BLaER1 treated with 17β-estradiol and CSF1 and Interleukin-3, amounts not matched to agents 10 nM and 100 nM (cell line): ENCODE data around the gene STAG2.

ENCODE experiments used
- H3K27ac ChIP-seq, 11 experiments: shearing (Covaris generic); formaldehyde crosslinking; 2 replicates each; pipeline ENCODE4 v1.8.1; 2022
- H3K27me3 ChIP-seq, 11 experiments: shearing (Covaris generic); formaldehyde crosslinking; 2 replicates each; pipeline ENCODE4 v1.8.1; 2022
- H3K36me3 ChIP-seq, 11 experiments: shearing (Covaris generic); formaldehyde crosslinking; 2 replicates each; pipeline ENCODE4 v1.8.1; 2022
- H3K4me1 ChIP-seq, 10 experiments: shearing (Covaris generic); formaldehyde crosslinking; 2 replicates each; pipeline ENCODE4 v1.8.1; 2022
- H3K4me2 ChIP-seq, 11 experiments: shearing (Covaris generic); formaldehyde crosslinking; 2 replicates each; pipeline ENCODE4 v1.8.1; 2022
- H3K4me3 ChIP-seq, 10 experiments: shearing (Covaris generic); formaldehyde crosslinking; 2 replicates each; pipeline ENCODE4 v1.8.1; 2022
- H3K9ac ChIP-seq, 11 experiments: shearing (Covaris generic); formaldehyde crosslinking; 2 replicates each; pipeline ENCODE4 v1.8.1; 2022
- H3K9me3 ChIP-seq, 11 experiments: shearing (Covaris generic); formaldehyde crosslinking; replicated peaks in 1 of 11; 2 replicates each; pipeline ENCODE4 v1.8.1; 2022
- H4K20me1 ChIP-seq, 11 experiments: shearing (Covaris generic); formaldehyde crosslinking; 2 replicates each; pipeline ENCODE4 v1.8.1; 2022
- Cebpa-rat ChIP-seq, 11 experiments: shearing (Covaris generic); IDR thresholded peaks; 2 replicates each; pipeline ENCODE4 v1.8.1; 2022

STAG2 gene

GRCh38 chrX:123986377-123986776, 24.9 kb downstream of the STAG2 start:
- no peak for TF ChIP-seq Cebpa-rat (IDR thresholded peaks at IDR 0.05)
- no peak overlapping the region for H3K27ac ChIP-seq
- H3K4me3 ChIP-seq: no peak overlapping the region
- no peaks in the 10 kb centered on the region; a peak in 1 of 22 replicates for H3K27me3 ChIP-seq
- no peak overlapping the region for H3K9ac ChIP-seq
- peaks cover 6 to 22% (median 15%) of the 10 kb centered on the region in 10 experiments; a peak in 13 of 20 replicates for H3K4me1 ChIP-seq
- H3K36me3 ChIP-seq: peaks cover 0 to 12% (median 6%) of the 10 kb centered on the region in 11 experiments; a peak in 10 of 22 replicates
- H4K20me1 ChIP-seq: peaks cover 76 to 99% (median 95%) of the 10 kb centered on the region in 11 experiments
- no peak overlapping the region for H3K4me2 ChIP-seq
- peaks cover 0 to 8% (median 0%) of the 10 kb centered on the region in 11 experiments; a peak in 4 of 22 replicates for H3K9me3 ChIP-seq

GRCh38 chrX:123988423-123989111, 27.1 kb downstream of the STAG2 start:
- H3K36me3 ChIP-seq: peaks cover 0 to 20% (median 6%) of the 10 kb centered on the region in 11 experiments; a peak in 12 of 22 replicates
- peaks cover 75 to 99% (median 95%) of the 10 kb centered on the region in 11 experiments for H4K20me1 ChIP-seq
- H3K9ac ChIP-seq: no peak overlapping the region
- peaks cover 0 to 8% (median 0%) of the 10 kb centered on the region in 11 experiments; a peak in 4 of 22 replicates for H3K9me3 ChIP-seq
- H3K4me2 ChIP-seq: no peak overlapping the region
- H3K27ac ChIP-seq: no peak overlapping the region
- TF ChIP-seq Cebpa-rat (IDR thresholded peaks at IDR 0.05): no peak
- H3K4me1 ChIP-seq: peaks cover 0 to 7% (median 0%) of the 10 kb centered on the region in 10 experiments; a peak in 7 of 20 replicates
- no peaks in the 10 kb centered on the region; a peak in 1 of 22 replicates for H3K27me3 ChIP-seq
- no peak overlapping the region for H3K4me3 ChIP-seq

- Histone ChIP-seq H3K27ac (no peak overlapping the region), H3K36me3 (peaks cover 0 to 16% (median 6%) of the 10 kb centered on the region in 11 experiments; a peak in 12 of 22 replicates), H3K9me3 (peaks cover 0 to 8% (median 0%) of the 10 kb centered on the region in 11 experiments; a peak in 4 of 22 replicates), H4K20me1 (peaks cover 75 to 99% (median 95%) of the 10 kb centered on the region in 11 experiments), H3K27me3 (peaks cover 0 to 3% (median 0%) of the 10 kb centered on the region in 11 experiments; a peak in 1 of 22 replicates), H3K4me2 (no peak overlapping the region), H3K4me3 (no peak overlapping the region), H3K9ac (no peak overlapping the region), H3K4me1 (peaks cover 0 to 13% (median 0%) of the 10 kb centered on the region in 10 experiments; a peak in 6 of 20 replicates)
- TF ChIP-seq Cebpa-rat (IDR thresholded peaks at IDR 0.05): no peak
Observed at GRCh38 chrX:123989235-123989634, 27.7 kb downstream of the STAG2 start.

- Histone ChIP-seq H3K9me3 (peaks cover 0 to 9% (median 0%) of the 10 kb centered on the region in 11 experiments; a peak in 5 of 22 replicates), H3K36me3 (peaks cover 0 to 14% (median 7%) of the 10 kb centered on the region in 11 experiments; a peak in 12 of 22 replicates), H3K27ac (no peak overlapping the region), H3K4me2 (no peak overlapping the region), H3K9ac (no peak overlapping the region), H3K4me3 (no peak overlapping the region), H3K4me1 (peaks cover 0 to 22% (median 0%) of the 10 kb centered on the region in 10 experiments; a peak in 6 of 20 replicates), H3K27me3 (peaks cover 0 to 6% (median 0%) of the 10 kb centered on the region in 11 experiments; a peak in 2 of 22 replicates), H4K20me1 (peaks cover 74 to 99% (median 95%) of the 10 kb centered on the region in 11 experiments)
- TF ChIP-seq Cebpa-rat (IDR thresholded peaks at IDR 0.05): no peak
Observed at GRCh38 chrX:123990169-123990568, 28.7 kb downstream of the STAG2 start.

DNA sequence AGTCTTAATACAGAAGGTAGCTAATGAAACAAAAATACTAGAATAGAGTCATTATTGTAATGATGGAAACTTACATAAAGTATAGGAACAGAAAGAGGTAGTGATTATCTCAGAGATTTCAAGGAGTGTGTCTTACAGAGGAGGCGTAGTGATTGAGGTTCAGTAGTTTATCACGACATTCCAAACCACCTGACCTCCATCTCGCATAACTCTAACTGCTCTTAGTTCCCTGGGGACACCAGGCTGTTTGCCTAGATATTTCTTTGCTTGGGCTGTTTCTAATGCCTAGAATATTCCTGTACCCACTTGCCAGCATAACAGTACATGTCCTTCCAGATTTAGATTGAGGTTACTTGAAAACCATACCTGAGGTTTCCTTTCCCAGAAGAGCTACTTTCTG, 29.1 kb downstream of the STAG2 start:
- TF ChIP-seq Cebpa-rat (IDR thresholded peaks at IDR 0.05): no peak
- Histone ChIP-seq H3K27me3 (peaks cover 0 to 6% (median 0%) of the 10 kb centered on the region in 11 experiments; a peak in 2 of 22 replicates), H3K27ac (no peak overlapping the region), H4K20me1 (peaks cover 74 to 99% (median 95%) of the 10 kb centered on the region in 11 experiments), H3K4me3 (no peak overlapping the region), H3K36me3 (peaks cover 0 to 13% (median 7%) of the 10 kb centered on the region in 11 experiments; a peak in 12 of 22 replicates), H3K4me1 (peaks cover 0 to 27% (median 0%) of the 10 kb centered on the region in 10 experiments; a peak in 6 of 20 replicates), H3K9ac (no peak overlapping the region), H3K4me2 (no peak overlapping the region), H3K9me3 (peaks cover 0 to 10% (median 0%) of the 10 kb centered on the region in 11 experiments; a peak in 5 of 22 replicates)

DNA sequence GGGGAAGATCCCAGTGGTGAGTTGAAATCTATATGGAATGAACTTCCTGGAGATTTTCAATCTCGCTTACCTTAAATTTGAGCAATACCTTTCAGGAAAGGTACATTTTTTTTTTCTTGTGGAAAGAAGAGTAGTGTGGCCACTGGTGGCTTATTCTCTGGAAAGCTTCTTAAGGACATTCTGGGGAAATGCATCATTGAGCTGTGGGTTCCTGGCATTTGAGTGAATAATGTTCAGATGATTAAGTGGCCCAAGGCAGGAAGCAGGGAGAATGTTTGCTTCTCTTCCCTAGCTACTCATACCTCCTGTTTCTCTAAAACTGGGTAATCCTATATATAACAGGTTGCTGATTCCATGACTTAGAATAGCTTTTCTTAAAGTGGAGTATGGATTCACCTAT, 31.8 kb downstream of the STAG2 start:
- H3K27ac ChIP-seq: peak overlapping the region in 2 of 11 experiments; percentile 71 to 72; a peak in 3 of 22 replicates
- peak overlapping the region in 4 of 11 experiments; percentile 2 to 52 (median 20); a peak in 4 of 22 replicates for H3K4me2 ChIP-seq
- H3K9ac ChIP-seq: no peak overlapping the region
- no peak for TF ChIP-seq Cebpa-rat (IDR thresholded peaks at IDR 0.05)
- no peak overlapping the region for H3K4me3 ChIP-seq
- H3K27me3 ChIP-seq: peaks cover 0 to 6% (median 0%) of the 10 kb centered on the region in 11 experiments; a peak in 2 of 22 replicates
- peaks cover 0 to 18% (median 11%) of the 10 kb centered on the region in 11 experiments; a peak in 13 of 22 replicates for H3K36me3 ChIP-seq
- H4K20me1 ChIP-seq: peaks cover 82 to 100% (median 100%) of the 10 kb centered on the region in 11 experiments
- H3K9me3 ChIP-seq: peaks cover 0 to 19% (median 0%) of the 10 kb centered on the region in 11 experiments; a peak in 5 of 22 replicates
- H3K4me1 ChIP-seq: peaks cover 0 to 32% (median 0%) of the 10 kb centered on the region in 10 experiments; a peak in 6 of 20 replicates

GRCh38 chrX:123993904-123994635, 32.6 kb downstream of the STAG2 start:
- Histone ChIP-seq H3K27me3 (peaks cover 0 to 6% (median 0%) of the 10 kb centered on the region in 11 experiments; a peak in 2 of 22 replicates), H3K4me2 (peak overlapping the region in 5 of 11 experiments; percentile 2 to 52 (median 4); a peak in 5 of 22 replicates), H3K27ac (peak overlapping the region in 5 of 11 experiments; percentile 6 to 72 (median 59); a peak in 8 of 22 replicates), H3K9me3 (peaks cover 0 to 19% (median 0%) of the 10 kb centered on the region in 11 experiments; a peak in 5 of 22 replicates), H3K9ac (peak overlapping the region in 2 of 11 experiments; percentile 1 to 19; a peak in 1 of 22 replicates), H3K36me3 (peaks cover 0 to 18% (median 11%) of the 10 kb centered on the region in 11 experiments; a peak in 13 of 22 replicates), H4K20me1 (peaks cover 82 to 100% (median 99%) of the 10 kb centered on the region in 11 experiments), H3K4me1 (peaks cover 0 to 32% (median 0%) of the 10 kb centered on the region in 10 experiments; a peak in 6 of 20 replicates), H3K4me3 (no peak overlapping the region)
- TF ChIP-seq Cebpa-rat (IDR thresholded peaks at IDR 0.05): no peak

GRCh38 chrX:123994730-123995129, 33.2 kb downstream of the STAG2 start:
- H3K27ac ChIP-seq: peak overlapping the region in 4 of 11 experiments; percentile 36 to 72 (median 65); a peak in 6 of 22 replicates
- H3K4me2 ChIP-seq: peak overlapping the region in 3 of 11 experiments; percentile 2 to 44 (median 38); a peak in 5 of 22 replicates
- TF ChIP-seq Cebpa-rat (IDR thresholded peaks at IDR 0.05): no peak
- H3K9me3 ChIP-seq: peaks cover 0 to 16% (median 0%) of the 10 kb centered on the region in 11 experiments; a peak in 5 of 22 replicates
- H3K4me3 ChIP-seq: no peak overlapping the region
- H3K27me3 ChIP-seq: peaks cover 0 to 10% (median 0%) of the 10 kb centered on the region in 11 experiments; a peak in 4 of 22 replicates
- peaks cover 0 to 32% (median 0%) of the 10 kb centered on the region in 10 experiments; a peak in 6 of 20 replicates for H3K4me1 ChIP-seq
- peak overlapping the region in 3 of 11 experiments; percentile 1 to 19 (median 4); a peak in 2 of 22 replicates for H3K9ac ChIP-seq
- peaks cover 84 to 100% (median 99%) of the 10 kb centered on the region in 11 experiments for H4K20me1 ChIP-seq
- peaks cover 0 to 18% (median 10%) of the 10 kb centered on the region in 11 experiments; a peak in 13 of 22 replicates for H3K36me3 ChIP-seq
